Neural cell (in vitro differentiated cells): ENCODE data around the gene MYL12B.

Source experiments
- CTCF ChIP-seq: fragments of 450-650 bp; IDR thresholded peaks from 2 replicates; pipeline ENCODE4 v1.5.1; 2014; ENCODE audit warnings: antibody characterized with exemption, mild to moderate bottlenecking, moderate library complexity; ENCODE audit not compliant: poor library complexity, severe bottlenecking
- EZH2 ChIP-seq: fragments of 200-600, 300-800 bp; shearing (Covaris generic), sonication (generic); IDR thresholded peaks from 2 replicates; pipeline ENCODE4 v1.6.1; 2014; ENCODE audit warnings: antibody characterized with exemption, low read length, borderline replicate concordance, mild to moderate bottlenecking; ENCODE audit not compliant: insufficient read depth, poor library complexity, severe bottlenecking
- RAD21 ChIP-seq: fragments of 450-650 bp; conservative IDR thresholded peaks from 2 replicates; pipeline ENCODE4 v1.6.1; 2014; ENCODE audit warnings: antibody characterized with exemption, mild to moderate bottlenecking, moderate library complexity
- SMC3 ChIP-seq: fragments of 450-650 bp; conservative IDR thresholded peaks from 2 replicates; pipeline ENCODE4 v1.6.1; 2014; ENCODE audit warnings: antibody characterized with exemption, mild to moderate bottlenecking, moderate library complexity; ENCODE audit not compliant: poor library complexity

GRCh38 chr18:3262234-3263131 lies 550 bp downstream of the MYL12B start:
- TF ChIP-seq EZH2 (no peak), CTCF (no peak), RAD21 (no peak), SMC3 (no peak)
